CD14-positive monocyte (primary cell): ENCODE results near the gene SUOX. TPM values are rescaled to one million over a fixed set of nuclear protein-coding genes. Genes with fewer than 3 reads are reported as not detected.
A peak's percentile ranks its signal among the peaks of the same experiment; 100 is the strongest.

ENCODE experiments used
- DNase-seq, 3 donors: peaks; one replicate each; pipeline ENCODE4 v3.0.0-alpha.2; 2011 to 2022
- H2AFZ ChIP-seq: 2 replicates; pipeline ENCODE4 v1.6.0; 2012; ENCODE audit warnings: mild to moderate bottlenecking, low read depth, low read length, inconsistent platforms; ENCODE audit not compliant: insufficient read depth, poor library complexity, severe bottlenecking
- H3K27ac ChIP-seq, 2 donors: 1 replicate in 1 of 2; 2 replicates in 1 of 2; pipeline ENCODE4 v1.5.1; 2012 to 2013; ENCODE audit warnings: low read length in 2 of 2, control low read depth in 1 of 2, inconsistent platforms in 1 of 2, low read depth in 1 of 2, mild to moderate bottlenecking in 1 of 2
- H3K27me3 ChIP-seq, 2 donors: one replicate each; pipeline versions ENCODE4 v1.6.0 to v1.6.1; 2011 to 2013; ENCODE audit warnings: low read length in 2 of 2; ENCODE audit not compliant: control insufficient read depth in 2 of 2, insufficient read depth in 2 of 2
- H3K36me3 ChIP-seq, 2 donors: replicated peaks in 1 of 2; 1 replicate in 1 of 2; 2 replicates in 1 of 2; pipeline versions ENCODE4 v1.5.1 to v1.6.1; 2012 to 2013; ENCODE audit warnings: low read length in 2 of 2, control low read depth in 1 of 2, inconsistent platforms in 1 of 2, mild to moderate bottlenecking in 1 of 2; ENCODE audit not compliant: insufficient read depth in 2 of 2, control insufficient read depth in 1 of 2
- H3K4me1 ChIP-seq, 2 donors: 1 replicate in 1 of 2; 2 replicates in 1 of 2; pipeline versions ENCODE4 v1.5.1 to v1.6.1; 2012 to 2013; ENCODE audit warnings: low read length in 2 of 2, control low read depth in 1 of 2, inconsistent platforms in 1 of 2, mild to moderate bottlenecking in 1 of 2, moderate library complexity in 1 of 2; ENCODE audit not compliant: insufficient read depth in 2 of 2, control insufficient read depth in 1 of 2
- H3K4me2 ChIP-seq: replicated peaks from 2 replicates; pipeline ENCODE3; 2012; ENCODE audit warnings: low read length, moderate library complexity, mild to moderate bottlenecking; ENCODE audit not compliant: poor library complexity, severe bottlenecking; ENCODE audit errors: extremely low read depth
- H3K4me3 ChIP-seq, 3 experiments: fragments of 200-600 bp in 1 of 3; sonication (generic) in 1 of 3; replicated peaks in 1 of 3; 1 replicate in 2 of 3; 2 replicates in 1 of 3; pipeline ENCODE4 v1.5.1; 2011 to 2013; ENCODE audit warnings: low read length in 3 of 3, mild to moderate bottlenecking in 3 of 3, control low read depth in 2 of 3, low read depth in 2 of 3, inconsistent platforms in 1 of 3, moderate library complexity in 1 of 3
- H3K79me2 ChIP-seq: 2 replicates; pipeline ENCODE4 v1.6.0; 2012; ENCODE audit warnings: mild to moderate bottlenecking, control low read depth, inconsistent platforms, low read length, moderate library complexity; ENCODE audit not compliant: insufficient read depth
- H3K9ac ChIP-seq: 2 replicates; pipeline ENCODE4 v1.6.0; 2017; ENCODE audit warnings: low read length, mild to moderate bottlenecking; ENCODE audit not compliant: insufficient read depth, poor library complexity, severe bottlenecking
- H3K9me3 ChIP-seq, 2 donors: replicated peaks in 1 of 2; 1 replicate in 1 of 2; 2 replicates in 1 of 2; pipeline versions ENCODE4 v1.5.1 to v1.6.1; 2012 to 2013; ENCODE audit warnings: low read length in 2 of 2, control low read depth in 1 of 2; ENCODE audit not compliant: control insufficient read depth in 1 of 2, insufficient read depth in 1 of 2
- H4K20me1 ChIP-seq: 2 replicates; pipeline ENCODE4 v1.6.0; 2012; ENCODE audit warnings: mild to moderate bottlenecking, low read length, control low read depth, moderate library complexity; ENCODE audit not compliant: insufficient read depth
- H3K27ac Mint-ChIP-seq, 7 donors: one replicate each; pipeline ENCODE4 v1.8.0; 2020; ENCODE audit warnings: mild to moderate bottlenecking in 7 of 7, mixed read lengths in 7 of 7, moderate library complexity in 6 of 7, inconsistent platforms in 2 of 7
- H3K27me3 Mint-ChIP-seq, 3 donors: one replicate each; pipeline ENCODE4 v1.8.0; 2021 to 2022; ENCODE audit warnings: low read depth in 3 of 3, mild to moderate bottlenecking in 3 of 3, mixed read lengths in 3 of 3, moderate library complexity in 3 of 3, inconsistent platforms in 1 of 3
- H3K36me3 Mint-ChIP-seq, 2 donors: one replicate each; pipeline ENCODE4 v1.8.0; 2020; ENCODE audit warnings: mixed read lengths in 2 of 2, inconsistent platforms in 1 of 2, mild to moderate bottlenecking in 1 of 2
- H3K4me1 Mint-ChIP-seq: one replicate; pipeline ENCODE4 v1.8.0; 2020; ENCODE audit warnings: mild to moderate bottlenecking, mixed read lengths
- H3K4me3 Mint-ChIP-seq, 2 donors: one replicate each; pipeline ENCODE4 v1.8.0; 2020; ENCODE audit warnings: mild to moderate bottlenecking in 2 of 2, mixed read lengths in 2 of 2, moderate library complexity in 1 of 2
- H3K9me3 Mint-ChIP-seq, 7 donors: one replicate each; pipeline ENCODE4 v1.8.0; 2020 to 2022; ENCODE audit warnings: mixed read lengths in 7 of 7, mild to moderate bottlenecking in 6 of 7, moderate library complexity in 6 of 7, inconsistent platforms in 2 of 7
- WGBS: methylation state at CpG from one replicate; pipeline ENCODE4 v1.1.5; 2013; ENCODE audit warnings: missing lambda C conversion rate; ENCODE audit not compliant: insufficient coverage; 5-methylcytosine and 5-hydroxymethylcytosine counted together
- intact Hi-C, 2 donors: fragments of 100-400 bp; cut with micrococcal nuclease; formaldehyde crosslinking; loops; one replicate each; pipeline versions ENCODE4 v1.15.0 to v1.15.1; 2023
- polyA plus RNA-seq, 3 donors: library from polyadenylated mRNA; depleted of rRNA in 1 of 3; unstranded in 2 of 3; stranded (reverse) in 1 of 3; fragments of 300-500 nt in 2 of 3; fragments of >200 nt in 1 of 3; fragmentation: Illumina TruSeq in 2 of 3; gene quantifications; 1 replicate in 2 of 3; 2 replicates in 1 of 3; pipeline ENCODE4 v1.2.3, GENCODE V29; 2012 to 2021
- TF ChIP-seq, protein P1 (sequence below): fragments of 200-600 bp; IDR thresholded peaks from one replicate; pipeline ENCODE4 v1.8.0; 2022; ENCODE audit warnings: antibody characterized with exemption, mild to moderate bottlenecking

The SUOX gene
- polyA plus RNA-seq, 3 donors = 9.7 to 17.1 (median 14.4) TPM

DNA sequence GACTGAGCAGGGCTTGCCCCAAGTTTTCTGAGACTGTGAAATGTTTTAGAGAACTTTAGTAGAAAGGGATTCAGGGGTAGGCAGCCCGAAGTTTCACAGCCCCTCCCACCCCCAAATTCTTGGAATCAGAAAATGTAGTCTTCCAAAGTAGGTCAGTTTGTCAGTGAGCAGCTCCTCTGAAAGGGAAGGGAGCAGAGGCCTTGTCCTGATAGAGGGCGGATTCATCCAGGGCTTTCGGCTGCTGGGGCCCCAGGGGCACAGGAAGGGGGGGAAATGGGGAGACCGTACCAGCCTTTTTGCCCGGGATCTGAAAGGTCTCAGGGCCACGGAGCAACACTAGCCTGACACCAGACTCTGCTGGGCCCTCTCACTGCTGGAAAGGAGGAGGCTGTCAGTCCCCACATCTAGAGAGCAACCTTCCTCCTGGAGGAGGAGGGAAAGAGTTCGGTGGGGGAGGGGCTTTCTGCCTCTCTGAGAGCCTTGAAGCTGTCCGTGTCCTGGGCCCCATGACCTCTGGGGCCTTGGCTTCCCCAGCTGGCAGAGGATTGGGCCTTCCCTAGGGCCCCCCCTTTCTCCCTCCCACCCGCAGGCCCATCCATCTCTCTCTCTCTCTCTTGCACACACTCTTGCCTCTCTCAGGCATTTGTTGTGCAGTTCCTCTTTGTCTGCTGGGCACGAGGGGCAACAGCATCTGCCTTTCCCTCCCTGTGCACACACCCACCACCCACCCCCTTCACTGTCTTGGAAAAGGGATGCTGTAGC, 23.5 kb downstream of the SUOX start, which contains the start of gene IKZF4:
Gene IKZF4, plus strand, starts transcription at position 621 of the 762 bp plus-strand sequence. CDS start 451 bp downstream, outside the sequence.
- peaks cover 0 to 7% of the 10 kb centered on the region in 2 donors for H3K36me3 ChIP-seq
- Mint-ChIP-seq H3K4me1 (peaks cover 23% of the 10 kb centered on the region), H3K27me3 (peaks cover 0 to 4% (median 3%) of the 10 kb centered on the region in 3 donors), H3K27ac (peak within 1 kb of the TSS in 4 of 7 donors; percentile 57 to 89 (median 80)), H3K9me3 (no peaks in the 10 kb centered on the region), H3K36me3 (peaks cover 11 to 12% of the 10 kb centered on the region in 2 donors), H3K4me3 (peak within 1 kb of the TSS; percentile 81 to 89)
- no peak within 1 kb of the TSS for H3K27ac ChIP-seq
- peaks cover 20 to 27% of the 10 kb centered on the region in 2 donors for H3K4me1 ChIP-seq
- 3% methylated on average over 4 of the region's 10 CpGs for WGBS
- peak within 1 kb of the TSS; percentile 78 for H3K4me2 ChIP-seq
- TF ChIP-seq, protein P1, sequence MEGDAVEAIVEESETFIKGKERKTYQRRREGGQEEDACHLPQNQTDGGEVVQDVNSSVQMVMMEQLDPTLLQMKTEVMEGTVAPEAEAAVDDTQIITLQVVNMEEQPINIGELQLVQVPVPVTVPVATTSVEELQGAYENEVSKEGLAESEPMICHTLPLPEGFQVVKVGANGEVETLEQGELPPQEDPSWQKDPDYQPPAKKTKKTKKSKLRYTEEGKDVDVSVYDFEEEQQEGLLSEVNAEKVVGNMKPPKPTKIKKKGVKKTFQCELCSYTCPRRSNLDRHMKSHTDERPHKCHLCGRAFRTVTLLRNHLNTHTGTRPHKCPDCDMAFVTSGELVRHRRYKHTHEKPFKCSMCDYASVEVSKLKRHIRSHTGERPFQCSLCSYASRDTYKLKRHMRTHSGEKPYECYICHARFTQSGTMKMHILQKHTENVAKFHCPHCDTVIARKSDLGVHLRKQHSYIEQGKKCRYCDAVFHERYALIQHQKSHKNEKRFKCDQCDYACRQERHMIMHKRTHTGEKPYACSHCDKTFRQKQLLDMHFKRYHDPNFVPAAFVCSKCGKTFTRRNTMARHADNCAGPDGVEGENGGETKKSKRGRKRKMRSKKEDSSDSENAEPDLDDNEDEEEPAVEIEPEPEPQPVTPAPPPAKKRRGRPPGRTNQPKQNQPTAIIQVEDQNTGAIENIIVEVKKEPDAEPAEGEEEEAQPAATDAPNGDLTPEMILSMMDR = no peak
- peak; percentile 19 to 51 (median 42) for DNase-seq
- H4K20me1 ChIP-seq = no peaks in the 10 kb centered on the region
- H3K79me2 ChIP-seq = no peaks in the 10 kb centered on the region
- H3K4me3 ChIP-seq = peak within 1 kb of the TSS; percentile 3 to 70 (median 24)
- no peaks in the 10 kb centered on the region for H3K27me3 ChIP-seq
- H2AFZ ChIP-seq = peak within 1 kb of the TSS; percentile 80
- intact Hi-C loops = loop anchor here in 1 of 2 donors (10.0 kb wide), 1 partner anchor 276 kb away; the partner anchor contains the start of gene GDF11
- H3K9ac ChIP-seq = peak within 1 kb of the TSS; percentile 43
- H3K9me3 ChIP-seq = no peaks in the 10 kb centered on the region

DNA sequence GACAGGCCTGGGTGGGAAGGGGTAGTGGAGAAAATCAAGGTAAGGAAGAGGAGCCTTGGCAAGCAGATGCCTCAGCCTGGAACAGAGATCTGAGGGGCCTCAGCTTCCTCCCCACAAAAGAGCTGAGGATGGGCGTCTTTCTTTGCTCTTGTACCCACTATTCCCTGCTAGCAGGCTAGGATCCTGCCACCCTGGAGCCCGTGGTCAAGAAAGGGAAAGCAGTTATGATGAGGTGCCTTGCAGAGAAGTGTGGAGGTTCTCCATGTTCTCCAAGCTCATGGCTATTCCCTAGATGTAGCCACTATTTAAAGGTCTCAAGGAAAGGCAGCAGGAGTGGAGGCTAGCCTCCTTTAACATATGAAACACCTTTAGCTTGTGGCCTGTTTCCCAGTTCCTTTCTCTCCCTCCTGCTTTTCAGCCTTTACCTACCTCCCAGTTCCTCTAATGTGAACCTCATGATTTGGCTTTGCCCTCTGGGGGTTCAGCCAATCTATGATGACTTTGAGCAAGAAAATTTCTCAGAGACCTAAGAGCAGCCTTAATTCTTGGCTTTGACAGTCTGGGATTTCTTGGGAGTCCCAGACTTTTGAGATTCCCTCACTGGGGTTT, 24.9 kb downstream of the SUOX start:
- H3K27ac Mint-ChIP-seq = peak overlapping the region in 2 of 7 donors; percentile 57 to 80
- WGBS = no CpG with 5 or more reads among the region's 2 CpGs
- Histone ChIP-seq H3K36me3 (peaks cover 4 to 7% of the 10 kb centered on the region in 2 donors), H3K9ac (peak overlapping the region; percentile 43), H4K20me1 (no peaks in the 10 kb centered on the region), H3K9me3 (no peaks in the 10 kb centered on the region), H3K27me3 (no peaks in the 10 kb centered on the region), H3K4me3 (no peak overlapping the region), H3K27ac (no peak overlapping the region), H3K79me2 (no peaks in the 10 kb centered on the region), H3K4me2 (peak overlapping the region; percentile 78), H2AFZ (peak overlapping the region; percentile 80), H3K4me1 (peaks cover 20 to 27% of the 10 kb centered on the region in 2 donors)
- H3K36me3 Mint-ChIP-seq = peaks cover 17 to 19% of the 10 kb centered on the region in 2 donors
- peaks cover 0 to 4% (median 2%) of the 10 kb centered on the region in 3 donors for H3K27me3 Mint-ChIP-seq
- H3K9me3 Mint-ChIP-seq = no peaks in the 10 kb centered on the region
- peak overlapping the region in 1 of 2 donors; percentile 9 for H3K4me3 Mint-ChIP-seq
- intact Hi-C loops = loop anchor here in 1 of 2 donors (10.0 kb wide), 1 partner anchor 277 kb away; the partner anchor contains the start of gene GDF11
- TF ChIP-seq, protein P1 = no peak
- DNase-seq = no peak
- H3K4me1 Mint-ChIP-seq = peaks cover 23% of the 10 kb centered on the region
